HG02759 (cell line): Measurements from ENCODE around the gene ASCC3.
A peak's percentile ranks its signal among the peaks of the same experiment; 100 is the strongest.
"Not testable (repeated sequence)": the region's sequence is repeated elsewhere in the genome, so short reads cannot be mapped to it uniquely, and the experiment has no call there.

ENCODE experiments used
- ATAC-seq: cut with Tn5 transposase; IDR thresholded peaks from one replicate; pipeline ENCODE4 v1.9.1; 2021; ENCODE audit warnings: mild to moderate bottlenecking, moderate library complexity; ENCODE audit not compliant: unreplicated experiment

Gene ASCC3

GRCh38 chr6:100890646-100891045 is 9.5 kb upstream of the ASCC3 start:
- not testable (repeated sequence) for ATAC-seq

GRCh38 chr6:100889351-100889750 is 8.2 kb upstream of the ASCC3 start:
- no peak for ATAC-seq

- no peak for ATAC-seq
These were observed 4.9 kb upstream of the ASCC3 start for GRCh38 chr6:100886076-100886475.

GRCh38 chr6:100883347-100883746 is 2.2 kb upstream of the ASCC3 start:
- ATAC-seq: no peak

GRCh38 chr6:100881707-100882040 is 545 bp upstream of the ASCC3 start:
- peak; percentile 6 for ATAC-seq

GRCh38 chr6:100880149-100880852 is 828 bp downstream of the ASCC3 start:
- no peak for ATAC-seq

- no peak for ATAC-seq
These were observed 1.8 kb downstream of the ASCC3 start for GRCh38 chr6:100879317-100879716.

GRCh38 chr6:100877851-100878250 is 3.3 kb downstream of the ASCC3 start:
- ATAC-seq: no peak

GRCh38 chr6:100876251-100876650 is 4.9 kb downstream of the ASCC3 start:
- ATAC-seq: no peak

GRCh38 chr6:100865525-100865924 is 15.6 kb downstream of the ASCC3 start:
- no peak for ATAC-seq

- no peak for ATAC-seq
These were observed 19.1 kb downstream of the ASCC3 start for GRCh38 chr6:100862063-100862462.

GRCh38 chr6:100856146-100856545 is 25.0 kb downstream of the ASCC3 start:
- ATAC-seq: no peak

GRCh38 chr6:100851819-100852218 is 29.3 kb downstream of the ASCC3 start:
- no peak for ATAC-seq

- ATAC-seq: peak; percentile 47
These were observed 31.0 kb downstream of the ASCC3 start for GRCh38 chr6:100850174-100850573.

GRCh38 chr6:100846276-100846675 is 34.9 kb downstream of the ASCC3 start:
- ATAC-seq: peak; percentile 57

GRCh38 chr6:100845676-100846075 is 35.5 kb downstream of the ASCC3 start:
- ATAC-seq: no peak

GRCh38 chr6:100839419-100839818 is 41.7 kb downstream of the ASCC3 start:
- no peak for ATAC-seq

GRCh38 chr6:100838011-100838410 is 43.1 kb downstream of the ASCC3 start:
- no peak for ATAC-seq

- ATAC-seq: no peak
These were observed 47.1 kb downstream of the ASCC3 start for GRCh38 chr6:100833972-100834574.

- ATAC-seq: not testable (repeated sequence)
These were observed 52.0 kb downstream of the ASCC3 start for GRCh38 chr6:100829077-100829595.

GRCh38 chr6:100823041-100823440 is 58.1 kb downstream of the ASCC3 start:
- ATAC-seq: no peak

- ATAC-seq: no peak
These were observed 63.1 kb downstream of the ASCC3 start for GRCh38 chr6:100818066-100818465.

- ATAC-seq: no peak
These were observed 71.1 kb downstream of the ASCC3 start for GRCh38 chr6:100810015-100810414.
